ENCODE measurements around the gene CRIM1.

The CRIM1 gene

GRCh38 chr2:36478999-36479398 is 123.4 kb downstream of the CRIM1 start:
- in situ Hi-C loops (cut with MboI; ENCODE audit: low sequenced_read_pairs) = no loop called here

- in situ Hi-C loops (cut with MboI; ENCODE audit: low sequenced_read_pairs) = no loop called here
Observed at GRCh38 chr2:36479406-36479805, 123.8 kb downstream of the CRIM1 start.

- in situ Hi-C loops (cut with MboI; ENCODE audit: low sequenced_read_pairs) = no loop called here
Observed at GRCh38 chr2:36480028-36480427, 124.5 kb downstream of the CRIM1 start.

GRCh38 chr2:36480636-36481035 is 125.1 kb downstream of the CRIM1 start:
- in situ Hi-C loops (cut with MboI; ENCODE audit: low sequenced_read_pairs) = no loop called here

GRCh38 chr2:36481709-36482108 is 126.1 kb downstream of the CRIM1 start:
- in situ Hi-C loops (cut with MboI; ENCODE audit: low sequenced_read_pairs) = no loop called here

- in situ Hi-C loops (cut with MboI; ENCODE audit: low sequenced_read_pairs) = no loop called here
Observed at GRCh38 chr2:36482576-36483214, 127.1 kb downstream of the CRIM1 start.

DNA sequence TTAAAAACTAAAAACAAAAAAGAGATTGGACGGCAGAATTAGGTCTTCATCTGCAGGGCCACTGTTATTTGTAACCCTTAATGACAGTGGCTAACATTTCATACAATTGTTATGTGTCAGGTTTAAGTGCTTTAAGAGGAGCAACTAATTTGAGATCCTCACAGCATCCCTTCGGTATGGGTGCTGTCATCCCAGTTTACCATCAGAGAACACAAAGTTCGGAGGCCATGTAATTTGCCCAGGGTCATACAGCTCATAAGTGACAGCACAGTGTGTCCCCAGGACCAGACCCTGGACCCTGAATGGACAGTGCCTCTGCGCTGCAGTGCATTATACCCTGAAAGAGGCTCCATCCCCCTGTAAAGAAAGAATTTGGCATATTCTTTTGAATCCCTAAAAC is 127.7 kb downstream of the CRIM1 start:
- in situ Hi-C loops (cut with MboI; ENCODE audit: low sequenced_read_pairs) = no loop called here

DNA sequence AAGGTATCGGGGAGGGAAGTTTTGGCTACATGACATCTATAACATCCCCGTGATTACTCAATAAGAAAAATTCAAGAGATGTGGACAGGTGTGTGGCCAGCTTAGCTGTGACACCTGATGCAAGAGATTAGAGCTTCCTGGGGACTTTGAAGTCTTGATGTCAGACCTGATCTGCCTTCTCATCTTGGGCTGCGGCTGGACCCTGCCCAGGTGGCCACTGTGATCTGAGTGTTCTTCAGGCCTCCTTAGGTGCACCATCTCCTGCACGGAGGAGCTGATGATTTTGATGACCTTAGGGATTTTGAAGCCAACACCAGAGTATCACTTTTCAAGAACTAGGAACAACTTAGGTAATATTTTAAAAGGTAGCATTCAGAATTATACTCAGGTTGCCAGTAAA is 128.9 kb downstream of the CRIM1 start:
- in situ Hi-C loops (cut with MboI; ENCODE audit: low sequenced_read_pairs) = no loop called here

- in situ Hi-C loops (cut with MboI; ENCODE audit: low sequenced_read_pairs) = no loop called here
Observed at GRCh38 chr2:36485521-36485920, 129.9 kb downstream of the CRIM1 start.

- in situ Hi-C loops (cut with MboI; ENCODE audit: low sequenced_read_pairs) = no loop called here
Observed at GRCh38 chr2:36486521-36487044, 131.0 kb downstream of the CRIM1 start.

DNA sequence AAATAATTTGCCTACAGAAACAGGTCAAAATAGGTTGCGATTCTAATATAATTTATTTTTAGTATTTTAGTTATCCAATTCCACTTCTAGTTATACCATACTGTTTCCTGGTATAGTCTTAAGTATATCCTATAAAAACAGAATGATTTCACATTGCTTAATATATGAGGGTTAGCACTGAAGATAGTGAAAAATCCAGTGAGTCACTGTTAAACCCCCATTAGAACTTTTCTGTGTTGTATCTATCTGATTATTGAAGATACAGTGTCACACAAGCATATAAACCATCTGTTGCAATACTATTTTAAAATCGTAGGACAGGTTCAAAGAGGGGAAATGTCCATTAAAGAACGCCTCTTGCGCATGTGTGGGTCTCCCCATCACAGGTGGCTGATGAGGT is 132.4 kb downstream of the CRIM1 start:
- in situ Hi-C loops (cut with MboI; ENCODE audit: low sequenced_read_pairs) = no loop called here

- in situ Hi-C loops (cut with MboI; ENCODE audit: low sequenced_read_pairs) = no loop called here
Observed at GRCh38 chr2:36489281-36489680, 133.7 kb downstream of the CRIM1 start.

DNA sequence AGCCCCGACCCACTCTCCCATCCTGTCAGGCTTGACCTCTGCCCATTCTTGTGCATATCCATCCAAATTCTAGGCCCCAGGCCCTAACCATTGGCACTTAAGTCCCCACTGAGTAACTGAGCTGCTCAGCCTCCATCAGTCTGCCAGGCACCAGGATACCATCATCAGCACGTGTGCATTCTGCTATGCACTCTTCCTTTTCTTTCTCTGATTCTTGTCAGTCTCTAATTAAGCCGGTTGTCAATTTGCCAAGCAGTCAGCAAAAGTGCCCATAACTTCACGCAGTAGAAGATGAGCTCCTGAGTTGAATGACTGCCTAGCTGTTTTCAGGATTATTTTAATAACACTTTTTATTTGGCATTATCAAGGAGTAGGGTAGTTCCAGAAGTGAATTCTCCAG is 135.2 kb downstream of the CRIM1 start:
- in situ Hi-C loops (cut with MboI; ENCODE audit: low sequenced_read_pairs) = no loop called here

DNA sequence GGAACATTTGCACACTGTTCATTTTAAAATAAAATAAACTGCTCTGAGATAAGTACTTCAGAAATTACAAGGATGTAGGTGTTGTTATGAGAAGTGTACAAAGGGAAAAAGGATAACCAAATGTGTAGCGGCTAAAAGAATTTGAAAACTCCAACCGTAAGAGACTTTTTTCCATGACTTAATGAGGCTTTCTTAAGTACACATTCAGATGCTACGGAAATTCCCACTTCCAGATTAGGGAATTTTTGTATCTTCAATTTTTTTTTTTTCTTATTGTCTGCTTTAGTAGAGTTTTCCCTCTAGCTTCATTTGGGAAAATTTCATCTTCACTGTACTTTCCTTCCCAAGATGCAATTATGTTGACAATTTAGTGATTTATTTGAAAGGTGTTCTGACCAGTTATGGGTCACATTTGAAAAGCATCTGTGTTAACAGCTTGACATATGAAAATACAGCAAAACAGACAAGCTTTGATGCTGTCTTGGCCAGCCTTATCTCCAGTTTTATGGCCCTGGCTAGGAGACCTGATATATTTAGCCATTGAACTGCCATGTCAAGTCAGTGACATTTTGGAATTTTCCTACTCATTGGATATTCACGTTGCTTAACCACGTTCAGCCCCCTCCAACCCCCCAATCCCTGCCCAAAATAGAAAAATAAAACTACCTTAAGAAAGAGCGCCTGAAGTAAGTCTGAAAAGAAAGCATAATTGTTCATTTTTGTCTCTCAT is 136.8 kb downstream of the CRIM1 start:
- in situ Hi-C loops (cut with MboI; ENCODE audit: low sequenced_read_pairs) = no loop called here

DNA sequence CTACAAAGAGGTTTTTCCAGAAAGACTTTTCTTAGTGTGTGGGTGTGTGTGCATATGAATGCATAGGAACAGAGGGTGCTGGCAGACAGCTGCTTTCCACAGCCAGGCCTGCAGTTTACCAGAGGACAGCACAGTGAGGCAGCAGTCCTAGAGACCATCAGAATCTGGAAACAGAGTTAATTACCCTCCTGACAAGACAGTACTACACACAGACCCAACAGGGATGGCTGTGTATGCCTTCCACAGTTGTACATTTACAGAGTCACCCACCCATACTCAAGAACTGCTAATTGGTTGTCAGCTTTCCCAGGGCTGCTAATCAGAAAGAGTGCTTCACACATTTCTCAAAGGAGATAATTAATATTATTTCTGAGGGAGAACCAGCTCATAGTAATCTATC is 137.7 kb downstream of the CRIM1 start:
- in situ Hi-C loops (cut with MboI; ENCODE audit: low sequenced_read_pairs) = no loop called here

- in situ Hi-C loops (cut with MboI; ENCODE audit: low sequenced_read_pairs) = no loop called here
Observed at GRCh38 chr2:36497570-36498163, 142.1 kb downstream of the CRIM1 start.

- in situ Hi-C loops (cut with MboI; ENCODE audit: low sequenced_read_pairs) = no loop called here
Observed at GRCh38 chr2:36499128-36499820, 143.7 kb downstream of the CRIM1 start.

GRCh38 chr2:36500072-36500471 is 144.5 kb downstream of the CRIM1 start:
- in situ Hi-C loops (cut with MboI; ENCODE audit: low sequenced_read_pairs) = no loop called here

DNA sequence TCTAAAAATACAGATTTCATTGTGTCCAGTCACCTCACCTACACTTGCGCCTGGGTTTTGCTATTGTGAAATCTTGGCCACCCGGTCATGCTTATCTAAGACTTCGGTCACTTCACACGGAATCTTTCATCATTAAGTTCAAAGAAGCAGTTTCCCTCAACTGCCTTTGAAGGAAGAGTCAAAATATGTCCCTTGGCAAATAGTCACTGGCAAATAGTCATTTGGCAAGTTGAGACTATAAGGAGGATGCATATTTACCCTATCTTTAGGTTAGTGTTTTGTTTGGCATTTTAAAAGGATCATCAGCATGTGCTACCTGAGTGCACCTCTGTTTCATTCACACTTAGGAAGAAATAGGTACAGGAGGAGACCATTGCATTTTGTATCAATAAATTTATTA is 146.5 kb downstream of the CRIM1 start:
- in situ Hi-C loops (cut with MboI; ENCODE audit: low sequenced_read_pairs) = no loop called here

DNA sequence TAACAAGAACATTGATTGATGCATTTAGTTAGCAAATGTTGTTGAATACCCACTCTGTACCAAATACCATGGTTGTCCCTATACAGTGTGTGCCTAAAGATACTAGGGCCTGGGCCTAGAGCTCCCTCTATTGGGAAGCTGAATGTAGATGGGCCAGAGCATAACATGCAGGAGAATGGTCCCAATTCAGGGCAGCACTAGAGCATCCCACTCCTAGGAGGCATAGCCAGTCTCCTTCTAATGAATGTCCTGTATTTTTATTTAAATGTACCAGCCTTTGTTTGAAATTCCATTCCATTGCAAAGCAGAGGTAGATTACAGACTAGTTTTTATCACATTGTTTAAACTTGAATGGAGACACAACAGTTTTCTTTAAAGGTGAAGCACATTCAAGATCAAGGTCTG is 151.8 kb downstream of the CRIM1 start:
- in situ Hi-C loops (cut with MboI; ENCODE audit: low sequenced_read_pairs) = no loop called here

- in situ Hi-C loops (cut with MboI; ENCODE audit: low sequenced_read_pairs) = no loop called here
Observed at GRCh38 chr2:36509075-36509474, 153.5 kb downstream of the CRIM1 start.
